ENCODE results near the gene C3orf22.
"Not testable (repeated sequence)": the region's sequence is repeated elsewhere in the genome, so short reads cannot be mapped to it uniquely, and the experiment has no call there.

C3orf22 gene

GRCh38 chr3:126542340-126543241, 16.1 kb downstream of the C3orf22 start:
- DNase-seq = no peak

GRCh38 chr3:126541628-126542339, 16.9 kb downstream of the C3orf22 start:
- DNase-seq = no peak

- DNase-seq = no peak
Observed at GRCh38 chr3:126540951-126541627, 17.6 kb downstream of the C3orf22 start.

GRCh38 chr3:126540342-126540849, 18.3 kb downstream of the C3orf22 start:
- DNase-seq = no peak

- DNase-seq = no peak
Observed at GRCh38 chr3:126539558-126540250, 19.0 kb downstream of the C3orf22 start.

- DNase-seq = no peak
Observed at GRCh38 chr3:126538966-126539365, 19.8 kb downstream of the C3orf22 start.

GRCh38 chr3:126538316-126538715, 20.4 kb downstream of the C3orf22 start:
- DNase-seq = no peak

GRCh38 chr3:126537730-126538281, 20.9 kb downstream of the C3orf22 start:
- DNase-seq = no peak

GRCh38 chr3:126537116-126537729, 21.5 kb downstream of the C3orf22 start:
- DNase-seq = no peak

GRCh38 chr3:126536126-126536525, 22.6 kb downstream of the C3orf22 start:
- no peak for DNase-seq

- DNase-seq = no peak
Observed at GRCh38 chr3:126535636-126536035, 23.1 kb downstream of the C3orf22 start.

GRCh38 chr3:126534716-126535115, 24.0 kb downstream of the C3orf22 start:
- DNase-seq = not testable (repeated sequence)

- no peak for DNase-seq
Observed at GRCh38 chr3:126533506-126533905, 25.2 kb downstream of the C3orf22 start.

GRCh38 chr3:126531051-126531330, 27.7 kb downstream of the C3orf22 start:
- no peak for DNase-seq

GRCh38 chr3:126530171-126531050, 28.3 kb downstream of the C3orf22 start:
- peak; percentile 40 for DNase-seq

GRCh38 chr3:126529585-126530170, 29.1 kb downstream of the C3orf22 start:
- DNase-seq = no peak

- DNase-seq = no peak
Observed at GRCh38 chr3:126528800-126529541, 29.8 kb downstream of the C3orf22 start.

- DNase-seq = no peak
Observed at GRCh38 chr3:126528419-126528799, 30.3 kb downstream of the C3orf22 start.

GRCh38 chr3:126527455-126528211, 31.1 kb downstream of the C3orf22 start:
- no peak for DNase-seq

Measured in CD4-positive, alpha-beta T cell treated with Interferon gamma for 1 hour (primary cell).